Natural killer cell (primary cell): ENCODE measurements around the gene KIF20B. TPM values are rescaled to one million over a fixed set of nuclear protein-coding genes. Genes with fewer than 3 reads are reported as not detected.

Experiments used
- ATAC-seq, 3 donors: fragments of 150-1000 bp in 2 of 3; fragments of 200-7000 bp in 1 of 3; cut with Tn5 transposase; 1 replicate in 1 of 3; 2 replicates in 2 of 3; pipeline ENCODE4 v1.10.0; 2021; ENCODE audit warnings: mild to moderate bottlenecking in 2 of 3, moderate library complexity in 2 of 3
- DNase-seq, 2 donors: peaks; one replicate each; pipeline versions ENCODE4 v3.0.0 to v3.0.0-alpha.2; 2013 to 2021; ENCODE audit warnings: mixed read lengths in 1 of 2
- H3K27ac ChIP-seq: one replicate; pipeline ENCODE4 v1.5.1; 2013; ENCODE audit warnings: mild to moderate bottlenecking, low read length
- H3K27me3 ChIP-seq: one replicate; pipeline ENCODE4 v1.6.1; 2013; ENCODE audit warnings: low read length; ENCODE audit not compliant: control insufficient read depth, insufficient read depth
- H3K36me3 ChIP-seq: one replicate; pipeline ENCODE4 v1.6.1; 2013; ENCODE audit warnings: low read length; ENCODE audit not compliant: control insufficient read depth, insufficient read depth
- H3K4me1 ChIP-seq: one replicate; pipeline ENCODE4 v1.6.1; 2013; ENCODE audit warnings: low read length; ENCODE audit not compliant: control insufficient read depth, insufficient read depth
- H3K4me3 ChIP-seq: one replicate; pipeline ENCODE4 v1.5.1; 2013; ENCODE audit warnings: low read length
- H3K9me3 ChIP-seq: one replicate; pipeline ENCODE4 v1.6.1; 2013; ENCODE audit warnings: low read length; ENCODE audit not compliant: control insufficient read depth, insufficient read depth
- H3K27ac Mint-ChIP-seq, 2 donors: one replicate each; pipeline ENCODE4 v1.8.0; 2022; ENCODE audit warnings: mild to moderate bottlenecking in 2 of 2, mixed read lengths in 2 of 2, moderate library complexity in 1 of 2
- H3K27me3 Mint-ChIP-seq, 2 donors: one replicate each; pipeline ENCODE4 v1.8.0; 2022; ENCODE audit warnings: low read depth in 2 of 2, mixed read lengths in 2 of 2
- H3K36me3 Mint-ChIP-seq: one replicate; pipeline ENCODE4 v1.8.0; 2022; ENCODE audit warnings: mixed read lengths
- H3K4me1 Mint-ChIP-seq, 2 donors: one replicate each; pipeline ENCODE4 v1.8.0; 2022; ENCODE audit warnings: mixed read lengths in 2 of 2
- H3K4me3 Mint-ChIP-seq: one replicate; pipeline ENCODE4 v1.8.0; 2022; ENCODE audit warnings: mild to moderate bottlenecking, moderate library complexity, mixed read lengths
- H3K9me3 Mint-ChIP-seq, 2 donors: one replicate each; pipeline ENCODE4 v1.8.0; 2022; ENCODE audit warnings: mixed read lengths in 2 of 2
- CTCF ChIP-seq: fragments of 200-600 bp; IDR thresholded peaks from one replicate; pipeline ENCODE4 v1.8.0; 2022; ENCODE audit warnings: antibody characterized with exemption
- WGBS: methylation state at CpG from one replicate; pipeline ENCODE4 v1.1.7; 2013; ENCODE audit warnings: missing lambda C conversion rate; ENCODE audit not compliant: insufficient coverage; 5-methylcytosine and 5-hydroxymethylcytosine counted together
- intact Hi-C: fragments of 100-400 bp; cut with micrococcal nuclease; formaldehyde crosslinking; loops from one replicate; pipeline ENCODE4 v1.14.2; 2022
- total RNA-seq, 4 donors: library from RNA; stranded (reverse); fragments of 120-200 nt in 1 of 4; gene quantifications; one replicate each; pipeline versions ENCODE4 v1.2.3 to v1.2.4, GENCODE V29; 2013 to 2022

Gene KIF20B
- total RNA-seq, 3 donors from 2014 or later (not counting 1 experiment from before 2014, with no cell fraction given) = 17.2 to 20.2 (median 17.3) TPM

DNA sequence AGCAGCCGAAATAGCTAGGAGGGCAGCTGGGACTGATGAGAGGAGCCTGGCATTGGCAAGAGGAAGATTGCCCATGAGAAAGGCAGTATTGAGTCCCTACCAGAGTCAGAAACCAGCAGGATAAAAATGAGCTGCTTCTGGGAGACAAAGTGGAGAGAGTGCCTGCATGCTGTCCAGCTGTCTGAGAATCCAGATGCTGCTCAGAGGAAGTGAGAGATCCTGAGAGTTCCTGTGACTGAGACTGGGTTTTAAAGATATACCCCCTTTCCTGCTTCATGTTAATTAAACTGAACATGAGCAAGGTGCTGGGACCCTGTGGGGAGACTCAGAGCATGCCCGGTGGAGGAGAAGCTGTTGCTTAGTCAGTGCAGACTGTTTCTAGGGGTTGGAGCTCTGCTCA, 107.5 kb downstream of the KIF20B start:
- Mint-ChIP-seq H3K27me3 (peaks cover 5 to 65% of the 10 kb centered on the region in 2 donors), H3K27ac (no peak overlapping the region), H3K36me3 (no peaks in the 10 kb centered on the region), H3K4me3 (no peak overlapping the region), H3K4me1 (no peaks in the 10 kb centered on the region), H3K9me3 (no peaks in the 10 kb centered on the region)
- intact Hi-C loops = no loop called here
- ATAC-seq (no peak), DNase-seq (no peak)
- no peak overlapping the region for H3K4me3 ChIP-seq
- TF ChIP-seq CTCF = no peak
- H3K27me3 ChIP-seq = no peaks in the 10 kb centered on the region
- H3K36me3 ChIP-seq = no peaks in the 10 kb centered on the region
- H3K27ac ChIP-seq = no peak overlapping the region
- H3K4me1 ChIP-seq = no peaks in the 10 kb centered on the region
- H3K9me3 ChIP-seq = no peaks in the 10 kb centered on the region
- 43% methylated on average over 2 of the region's 2 CpGs for WGBS

DNA sequence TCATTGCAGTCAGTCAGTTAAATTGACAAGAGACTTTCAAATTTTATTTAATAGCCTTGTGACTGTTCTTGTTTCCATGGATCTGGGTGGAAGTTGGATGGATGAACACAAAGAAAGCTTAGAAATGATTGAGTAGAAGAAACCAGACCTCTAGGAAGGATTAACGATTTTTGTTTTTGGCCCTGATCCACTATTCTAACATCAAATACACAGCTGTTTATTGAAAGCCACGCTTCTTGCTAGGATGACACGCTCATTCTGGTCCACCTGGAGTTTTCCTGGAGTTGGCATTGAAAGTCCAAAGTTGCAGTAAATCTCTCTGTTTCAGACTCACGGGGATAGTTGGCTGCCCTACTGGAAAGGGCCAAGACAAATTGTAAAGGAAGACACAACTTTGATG, 108.4 kb downstream of the KIF20B start:
- Mint-ChIP-seq H3K27me3 (peaks cover 5 to 67% of the 10 kb centered on the region in 2 donors), H3K36me3 (no peaks in the 10 kb centered on the region), H3K9me3 (no peaks in the 10 kb centered on the region), H3K4me3 (no peak overlapping the region), H3K27ac (no peak overlapping the region), H3K4me1 (no peaks in the 10 kb centered on the region)
- no peak overlapping the region for H3K4me3 ChIP-seq
- intact Hi-C loops = no loop called here
- no peaks in the 10 kb centered on the region for H3K9me3 ChIP-seq
- no peak overlapping the region for H3K27ac ChIP-seq
- no peak for TF ChIP-seq CTCF
- DNase-seq (no peak), ATAC-seq (no peak)
- H3K36me3 ChIP-seq = no peaks in the 10 kb centered on the region
- H3K4me1 ChIP-seq = no peaks in the 10 kb centered on the region
- 81% methylated on average over 4 of the region's 4 CpGs for WGBS
- no peaks in the 10 kb centered on the region for H3K27me3 ChIP-seq

DNA sequence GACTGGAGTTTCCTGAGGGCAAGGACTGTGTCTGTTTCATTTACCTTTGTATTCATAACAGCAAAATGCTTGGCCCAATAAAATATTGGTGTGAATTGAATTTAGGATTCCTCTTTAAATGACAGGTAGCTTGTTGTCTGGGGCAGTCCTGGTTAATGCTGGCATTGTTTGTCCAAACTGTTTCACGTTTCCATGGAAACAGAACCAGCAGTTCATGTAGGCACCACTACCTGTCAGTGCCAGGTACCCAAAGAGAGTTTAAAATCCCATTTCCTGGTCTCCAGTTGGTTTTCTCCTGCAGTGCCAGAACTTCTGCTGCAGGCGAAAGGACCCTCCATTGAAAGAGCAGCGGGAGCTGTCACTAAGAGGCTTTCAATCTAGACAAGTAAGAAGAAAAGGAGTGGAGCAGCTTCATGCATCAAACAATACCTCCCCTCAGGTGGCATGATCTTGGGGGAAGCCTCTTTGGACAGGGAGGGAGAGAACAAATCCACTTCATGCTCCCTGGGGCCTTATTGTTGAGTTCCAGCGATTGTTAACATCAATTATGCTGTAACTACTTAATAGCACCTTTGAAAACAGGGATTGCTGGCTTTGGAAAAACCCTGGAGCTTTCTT, 109.6 kb downstream of the KIF20B start:
- no peaks in the 10 kb centered on the region for H3K9me3 Mint-ChIP-seq
- 97% methylated on average over 3 of the region's 4 CpGs for WGBS

More for the DNA sequence above, 109.6 kb downstream of the KIF20B start:
- DNase-seq = no peak
- Mint-ChIP-seq H3K36me3 (no peaks in the 10 kb centered on the region), H3K27me3 (peaks cover 3 to 59% of the 10 kb centered on the region in 2 donors), H3K4me3 (no peak overlapping the region), H3K27ac (no peak overlapping the region), H3K4me1 (no peaks in the 10 kb centered on the region)
- H3K9me3 ChIP-seq = no peaks in the 10 kb centered on the region
- H3K27ac ChIP-seq = no peak overlapping the region
- H3K36me3 ChIP-seq = no peaks in the 10 kb centered on the region
- ATAC-seq = no peak
- no peak for TF ChIP-seq CTCF
- intact Hi-C loops = no loop called here
- H3K4me1 ChIP-seq = no peaks in the 10 kb centered on the region
- H3K4me3 ChIP-seq = no peak overlapping the region
- no peaks in the 10 kb centered on the region for H3K27me3 ChIP-seq
